GM12878 (cell line): ENCODE measurements around the gene FOLR2. TPM values are rescaled to one million over a fixed set of nuclear protein-coding genes. Genes with fewer than 3 reads are reported as not detected.

Experiments used
- ATAC-seq: fragments of 200-7000 bp; cut with Tn5 transposase; 3 replicates; pipeline ENCODE4 v1.9.1; 2020; ENCODE audit warnings: mild to moderate bottlenecking, moderate library complexity
- BruUV-seq: library from RNA; stranded (reverse); fragments of 400-500 nt; replicated peaks from 2 replicates; lab custom pipeline; 2021; lab: Mats Ljungman, UMichigan
- CTCF ChIA-PET: fragments of 300-600 bp; sonication (Branson Sonifier 250); formaldehyde crosslinking; extraction: SDS; loops from one replicate; lab custom pipeline; 2021; ENCODE audit warnings: inconsistent platforms; lab: Yijun Ruan, JAX
- POLR2A ChIA-PET: fragments of 350-600 bp; formaldehyde crosslinking; extraction: SDS; loops from one replicate; lab custom pipeline; 2021; ENCODE audit warnings: inconsistent platforms; lab: Charles Lee
- RAD21 ChIA-PET: fragments of 300-600 bp; sonication (Branson Sonifier 250); formaldehyde crosslinking; loops from one replicate; lab custom pipeline; 2023; ENCODE audit warnings: antibody characterized with exemption; ENCODE audit not compliant: unreplicated experiment; lab: Charles Lee
- SMC1A ChIA-PET: fragments of 300-600 bp; sonication (Branson Sonifier 250); formaldehyde crosslinking; loops from one replicate; lab custom pipeline; 2023; ENCODE audit not compliant: unreplicated experiment, uncharacterized antibody; lab: Charles Lee
- DNase-seq: peaks from one replicate; pipeline ENCODE4 v3.0.0-alpha.2; 2011; ENCODE audit warnings: low read depth, low spot score
- FAIRE-seq: peaks from 3 replicates; lab custom pipeline; 2011; peaks lifted over from hg19 to GRCh38; lab: Jason Lieb, UNC
- H2AFZ ChIP-seq: 2 replicates; pipeline ENCODE4 v1.6.0; 2011; ENCODE audit warnings: low read depth, low read length, control low read depth; ENCODE audit not compliant: control insufficient read depth
- H3K27ac ChIP-seq: 2 replicates; pipeline ENCODE4 v1.5.1; 2011; ENCODE audit warnings: control low read depth; ENCODE audit not compliant: control insufficient read depth, insufficient read depth
- H3K27me3 ChIP-seq, 2 experiments: replicated peaks in 1 of 2; 2 replicates each; pipeline versions ENCODE4 v1.6.0 to v1.6.1; 2011; ENCODE audit warnings: low read length in 1 of 2; ENCODE audit not compliant: control insufficient read depth in 2 of 2, insufficient read depth in 2 of 2
- H3K36me3 ChIP-seq, 2 experiments: 2 replicates each; pipeline ENCODE4 v1.5.1; 2011; ENCODE audit warnings: low read length in 1 of 2; ENCODE audit not compliant: control insufficient read depth in 2 of 2, insufficient read depth in 2 of 2
- H3K4me1 ChIP-seq: 2 replicates; pipeline ENCODE4 v1.6.1; 2011; ENCODE audit warnings: mild to moderate bottlenecking, low read length, moderate library complexity, mixed read lengths; ENCODE audit not compliant: control insufficient read depth, insufficient read depth
- H3K4me2 ChIP-seq: 2 replicates; pipeline ENCODE4 v1.6.0; 2011; ENCODE audit warnings: control low read depth; ENCODE audit not compliant: control insufficient read depth, insufficient read depth
- H3K4me3 ChIP-seq: fragments of 200-600 bp; sonication (generic); 2 replicates; pipeline ENCODE4 v1.5.1; 2016
- H3K79me2 ChIP-seq: 2 replicates; pipeline ENCODE4 v1.6.0; 2011; ENCODE audit warnings: low read length; ENCODE audit not compliant: control insufficient read depth, insufficient read depth
- H3K9ac ChIP-seq: 2 replicates; pipeline ENCODE4 v1.8.0; 2011; ENCODE audit warnings: low read length, control low read depth, mixed read lengths; ENCODE audit not compliant: control insufficient read depth, insufficient read depth
- H3K9me3 ChIP-seq: replicated peaks from 3 replicates; pipeline ENCODE4 v1.5.1; 2011; ENCODE audit warnings: mild to moderate bottlenecking, low read length; ENCODE audit not compliant: control insufficient read depth, insufficient read depth
- H4K20me1 ChIP-seq: 2 replicates; pipeline ENCODE4 v1.6.0; 2011; ENCODE audit not compliant: control insufficient read depth, insufficient read depth
- EGR1 ChIP-seq, 2 experiments: IDR thresholded peaks; 1 replicate in 1 of 2; 2 replicates in 1 of 2; pipeline ENCODE4 v1.6.1; 2011 to 2012; ENCODE audit warnings: low read depth in 2 of 2, low read length in 2 of 2, borderline replicate concordance in 1 of 2, mild to moderate bottlenecking in 1 of 2, moderate library complexity in 1 of 2
- FOXM1 ChIP-seq: IDR thresholded peaks from 2 replicates; pipeline ENCODE4 v1.6.1; 2012; ENCODE audit warnings: low read depth, mild to moderate bottlenecking, inconsistent platforms, low read length, moderate library complexity
- KLF5 ChIP-seq: fragments of 450-650 bp; IDR thresholded peaks from 2 replicates; pipeline ENCODE4 v1.6.1; 2014; ENCODE audit warnings: mild to moderate bottlenecking; ENCODE audit not compliant: partially characterized antibody
- MEF2A ChIP-seq: IDR thresholded peaks from 2 replicates; pipeline ENCODE4 v1.6.1; 2011; ENCODE audit warnings: low read depth, mild to moderate bottlenecking, low read length, moderate library complexity; ENCODE audit not compliant: insufficient read depth
- NKRF ChIP-seq: fragments of 450-650 bp; conservative IDR thresholded peaks from 2 replicates; pipeline ENCODE4 v1.6.1; 2017; ENCODE audit warnings: mild to moderate bottlenecking, moderate library complexity
- POLR2AphosphoS2 ChIP-seq: IDR thresholded peaks from 2 replicates; pipeline ENCODE4 v1.6.1; 2011; ENCODE audit warnings: low read depth, mild to moderate bottlenecking, low read length, improper control_type of control experiment, moderate library complexity
- SKIL ChIP-seq: fragments of 450-650 bp; IDR thresholded peaks from 2 replicates; pipeline ENCODE4 v1.6.1; 2017; ENCODE audit warnings: mild to moderate bottlenecking, low read depth, inconsistent platforms; ENCODE audit not compliant: poor library complexity, severe bottlenecking
- SPI1 ChIP-seq: IDR thresholded peaks from 2 replicates; pipeline ENCODE4 v1.6.1; 2011; ENCODE audit warnings: low read depth, mild to moderate bottlenecking, low read length, moderate library complexity, borderline replicate concordance; ENCODE audit not compliant: insufficient read depth
- SREBF1 ChIP-seq: IDR thresholded peaks from 2 replicates; pipeline ENCODE4 v1.6.1; 2012; ENCODE audit warnings: mild to moderate bottlenecking, low read length
- ZBTB11 ChIP-seq: fragments of 450-650 bp; formaldehyde crosslinking; IDR thresholded peaks from 2 replicates; pipeline ENCODE4 v1.5.0; 2022; ENCODE audit warnings: mild to moderate bottlenecking, missing genetic modification characterization
- WGBS: methylation state at CpG from one replicate; pipeline ENCODE4 v1.1.6; 2016; ENCODE audit warnings: low lambda C conversion rate; ENCODE audit not compliant: insufficient replicate concordance, insufficient coverage; ENCODE audit errors: missing lambda C conversion rate; 5-methylcytosine and 5-hydroxymethylcytosine counted together
- in situ Hi-C: fragments of 300-500 bp; cut with MboI; formaldehyde crosslinking; loops from 9 replicates; pipeline ENCODE4 v1.14.3; 2018; ENCODE audit warnings: mixed read lengths
- intact Hi-C: fragments of 100-400 bp; cut with micrococcal nuclease; formaldehyde crosslinking; loops from one replicate; pipeline ENCODE4 v1.14.2; 2022; ENCODE audit not compliant: unreplicated experiment
- polyA plus RNA-seq, 11 experiments: library from polyadenylated mRNA; depleted of rRNA in 4 of 11; unstranded in 6 of 11; stranded (reverse) in 5 of 11; fragments of >200 nt; fragmentation: Nextera tagmentation in 4 of 11; fragmentation: Illumina TruSeq in 1 of 11; extraction: Ambion mirVana in 4 of 11; extraction: Trizol in 1 of 11; gene quantifications; 1 replicate in 1 of 11; 2 replicates in 10 of 11; pipeline versions ENCODE4 v1.2.1 to v1.2.3, GENCODE V29; 2011 to 2016; ENCODE audit warnings: inconsistent platforms in 2 of 11, missing spikeins in 2 of 11, low read depth in 1 of 11
- total RNA-seq, 4 experiments: library from RNA; depleted of rRNA in 3 of 4; stranded (reverse); fragments of >200 nt in 3 of 4; fragmentation: Illumina TruSeq in 1 of 4; extraction: Trizol in 1 of 4; gene quantifications; 2 replicates each; pipeline versions ENCODE4 v1.2.1 to v1.2.3, GENCODE V29; 2013 to 2021

The FOLR2 gene
- total and polyA plus RNA-seq, 10 of the 15 experiments (the other 5 are each of a cell fraction or from before 2014, with no cell fraction given), result 0.10 to 11.1 (median 1.9) TPM

DNA sequence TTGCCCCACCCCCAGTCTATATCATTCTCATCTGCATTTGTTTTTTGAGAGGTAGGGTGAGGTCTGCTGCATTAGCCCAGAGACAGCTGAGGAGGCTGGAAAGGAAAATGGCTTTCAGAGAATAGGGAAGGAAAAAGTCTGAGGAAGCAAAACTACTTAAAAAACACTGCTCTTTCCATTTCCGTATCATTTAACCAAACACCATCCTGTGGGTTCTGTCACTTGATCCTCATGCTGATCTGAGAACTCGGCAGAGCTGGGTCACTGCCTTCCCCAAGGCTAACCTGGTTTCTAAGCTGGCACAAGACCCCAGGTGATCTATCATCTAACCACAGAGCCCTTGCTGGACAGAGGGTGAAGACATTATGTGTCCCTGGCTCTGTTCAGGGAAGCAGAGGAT lies 1.2 kb downstream of the FOLR2 start:
- no peak overlapping the region for H3K4me2 ChIP-seq
- TF ChIP-seq MEF2A (no peak), FOXM1 (no peak), SPI1 (no peak), ZBTB11 (CRISPR knock-in tag) (no peak), EGR1 (IDR thresholded peaks at IDR 0.05; ENCODE audit: borderline replicate concordance in 1 of 2, low read depth in 2 of 2, low read length in 2 of 2) (no peak), NKRF (no peak), POLR2AphosphoS2 (no peak), KLF5 (no peak), SREBF1 (no peak), SKIL (no peak)
- TF ChIP-seq, all 136 proteins: peak for 0
- Histone ChIP-seq H3K79me2 (no peaks in the 10 kb centered on the region; the same call in 1 of the 2 replicates), H3K36me3 (no peaks in the 10 kb centered on the region), H3K4me1 (peaks cover 15% of the 10 kb centered on the region), H3K9me3 (no peaks in the 10 kb centered on the region), H3K9ac (no peak overlapping the region), H3K4me3 (no peak overlapping the region), H4K20me1 (no peaks in the 10 kb centered on the region), H3K27ac (no peak overlapping the region), H3K27me3 (no peaks in the 10 kb centered on the region), H2AFZ (no peak overlapping the region)
- SMC1A ChIA-PET, result no interaction called here
- RAD21 ChIA-PET, result no interaction called here
- 0% methylated on average over 2 of the region's 2 CpGs for WGBS
- DNase-seq (no peak), FAIRE-seq (no peak), ATAC-seq (no peak)
- no TSS peak for BruUV-seq
- POLR2A ChIA-PET, result no interaction called here
- CTCF ChIA-PET, result no interaction called here
- in situ Hi-C loops, result no loop called here
- intact Hi-C loops, result no loop called here
